ENCODE results near the gene DUSP15.

Gene DUSP15

DNA sequence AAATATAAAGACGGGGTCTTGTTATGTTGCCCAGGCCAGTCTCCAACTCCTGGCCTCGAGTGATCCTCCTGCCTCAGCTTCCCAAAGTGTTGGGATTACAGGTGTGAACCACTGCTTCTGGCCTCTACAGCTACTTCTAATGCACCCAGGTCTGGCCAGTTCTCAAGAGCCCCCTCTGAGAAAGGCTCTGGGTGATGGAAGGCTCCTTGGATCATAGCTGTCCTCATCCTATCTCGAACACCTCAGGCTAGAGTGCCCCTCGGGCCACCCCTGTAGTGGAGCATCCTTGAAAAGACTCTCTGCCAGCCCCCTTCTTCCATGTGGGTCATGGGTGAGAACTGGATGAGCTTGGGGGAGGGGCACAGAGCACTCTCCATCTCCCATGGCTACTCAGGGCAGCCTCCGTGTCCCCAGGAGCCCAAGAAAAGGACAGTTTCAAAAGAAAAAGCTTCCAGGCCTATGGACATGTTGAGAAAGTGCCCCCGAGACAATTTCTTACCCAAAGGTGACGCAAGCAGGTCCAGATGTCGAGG, 51.9 kb downstream of the DUSP15 start:
- Histone ChIP-seq H3F3A (ENCODE audit: low read depth) (no peaks in the 10 kb centered on the region), H3K4me3 (ENCODE audit: low read length, poor library complexity, severe bottlenecking) (no peak overlapping the region), H2AFZ (ENCODE audit: low read length) (no peak overlapping the region), H3K79me2 (ENCODE audit: insufficient read depth, low read length) (peaks cover 3% of the 10 kb centered on the region; the same call in 1 of the 2 replicates), H3K9me2 (replicated peaks; ENCODE audit: low read depth, low read length) (no peaks in the 10 kb centered on the region), H4K20me1 (ENCODE audit: insufficient read depth, low read length, poor library complexity, severe bottlenecking) (no peaks in the 10 kb centered on the region), H3K4me2 (ENCODE audit: low read depth, low read length, poor library complexity, severe bottlenecking) (no peak overlapping the region), H3K36me3 (ENCODE audit: insufficient read depth, low read length) (no peaks in the 10 kb centered on the region), H3K27me3 (ENCODE audit: insufficient read depth, low read length, poor library complexity, severe bottlenecking) (no peaks in the 10 kb centered on the region), H3K4me1 (ENCODE audit: insufficient read depth, low read length, poor library complexity, severe bottlenecking) (peaks cover 16% of the 10 kb centered on the region), H3K9ac (ENCODE audit: low read depth, low read length, poor library complexity, severe bottlenecking) (no peak overlapping the region), H3K9me3 (ENCODE audit: insufficient read depth, low read depth, low read length) (no peaks in the 10 kb centered on the region)
- TF ChIP-seq, protein P1, sequence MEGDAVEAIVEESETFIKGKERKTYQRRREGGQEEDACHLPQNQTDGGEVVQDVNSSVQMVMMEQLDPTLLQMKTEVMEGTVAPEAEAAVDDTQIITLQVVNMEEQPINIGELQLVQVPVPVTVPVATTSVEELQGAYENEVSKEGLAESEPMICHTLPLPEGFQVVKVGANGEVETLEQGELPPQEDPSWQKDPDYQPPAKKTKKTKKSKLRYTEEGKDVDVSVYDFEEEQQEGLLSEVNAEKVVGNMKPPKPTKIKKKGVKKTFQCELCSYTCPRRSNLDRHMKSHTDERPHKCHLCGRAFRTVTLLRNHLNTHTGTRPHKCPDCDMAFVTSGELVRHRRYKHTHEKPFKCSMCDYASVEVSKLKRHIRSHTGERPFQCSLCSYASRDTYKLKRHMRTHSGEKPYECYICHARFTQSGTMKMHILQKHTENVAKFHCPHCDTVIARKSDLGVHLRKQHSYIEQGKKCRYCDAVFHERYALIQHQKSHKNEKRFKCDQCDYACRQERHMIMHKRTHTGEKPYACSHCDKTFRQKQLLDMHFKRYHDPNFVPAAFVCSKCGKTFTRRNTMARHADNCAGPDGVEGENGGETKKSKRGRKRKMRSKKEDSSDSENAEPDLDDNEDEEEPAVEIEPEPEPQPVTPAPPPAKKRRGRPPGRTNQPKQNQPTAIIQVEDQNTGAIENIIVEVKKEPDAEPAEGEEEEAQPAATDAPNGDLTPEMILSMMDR (conservative IDR thresholded peaks at IDR 0.05; ENCODE audit: low read length), result no peak
- no peak for TF ChIP-seq EZH2phosphoT487 (IDR thresholded peaks at IDR 0.05; ENCODE audit: borderline replicate concordance)

GRCh38 chr20:31817461-31817860, 52.9 kb downstream of the DUSP15 start:
- Histone ChIP-seq H3K4me1 (ENCODE audit: insufficient read depth, low read length, poor library complexity, severe bottlenecking) (peaks cover 10% of the 10 kb centered on the region), H3F3A (ENCODE audit: low read depth) (no peaks in the 10 kb centered on the region), H3K4me3 (ENCODE audit: low read length, poor library complexity, severe bottlenecking) (no peak overlapping the region), H3K36me3 (ENCODE audit: insufficient read depth, low read length) (no peaks in the 10 kb centered on the region), H3K79me2 (ENCODE audit: insufficient read depth, low read length) (no peaks in the 10 kb centered on the region), H3K9me3 (ENCODE audit: insufficient read depth, low read depth, low read length) (no peaks in the 10 kb centered on the region), H3K4me2 (ENCODE audit: low read depth, low read length, poor library complexity, severe bottlenecking) (no peak overlapping the region), H3K9me2 (replicated peaks; ENCODE audit: low read depth, low read length) (no peaks in the 10 kb centered on the region), H2AFZ (ENCODE audit: low read length) (no peak overlapping the region), H4K20me1 (ENCODE audit: insufficient read depth, low read length, poor library complexity, severe bottlenecking) (no peaks in the 10 kb centered on the region), H3K9ac (ENCODE audit: low read depth, low read length, poor library complexity, severe bottlenecking) (no peak overlapping the region), H3K27me3 (ENCODE audit: insufficient read depth, low read length, poor library complexity, severe bottlenecking) (no peaks in the 10 kb centered on the region)
- TF ChIP-seq, protein P1 (conservative IDR thresholded peaks at IDR 0.05; ENCODE audit: low read length), result no peak
- TF ChIP-seq EZH2phosphoT487 (IDR thresholded peaks at IDR 0.05; ENCODE audit: borderline replicate concordance), result no peak

DNA sequence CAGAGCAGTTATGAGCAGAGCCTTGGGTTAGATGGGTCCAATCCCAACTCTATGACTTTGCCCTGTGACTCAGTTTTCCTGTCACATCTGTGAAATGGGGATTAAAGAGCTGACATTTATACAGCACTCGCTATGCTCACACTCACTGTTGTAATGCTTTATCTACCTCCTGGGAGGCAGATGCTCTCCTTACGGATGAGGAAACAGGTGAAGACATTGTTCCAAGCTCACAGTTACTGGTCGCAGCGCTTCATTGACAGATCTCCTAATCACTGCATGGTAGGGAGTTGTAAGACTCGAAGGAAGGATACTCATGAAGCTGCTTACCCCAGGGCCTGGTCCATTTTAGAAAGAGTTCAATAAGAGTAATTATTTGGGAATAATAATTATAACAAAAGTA, 54.1 kb downstream of the DUSP15 start:
- Histone ChIP-seq H3K4me3 (ENCODE audit: low read length, poor library complexity, severe bottlenecking) (no peak overlapping the region), H3F3A (ENCODE audit: low read depth) (no peaks in the 10 kb centered on the region), H3K79me2 (ENCODE audit: insufficient read depth, low read length) (no peaks in the 10 kb centered on the region), H2AFZ (ENCODE audit: low read length) (no peak overlapping the region), H3K4me2 (ENCODE audit: low read depth, low read length, poor library complexity, severe bottlenecking) (no peak overlapping the region), H4K20me1 (ENCODE audit: insufficient read depth, low read length, poor library complexity, severe bottlenecking) (no peaks in the 10 kb centered on the region), H3K9me3 (ENCODE audit: insufficient read depth, low read depth, low read length) (no peaks in the 10 kb centered on the region), H3K27me3 (ENCODE audit: insufficient read depth, low read length, poor library complexity, severe bottlenecking) (no peaks in the 10 kb centered on the region), H3K4me1 (ENCODE audit: insufficient read depth, low read length, poor library complexity, severe bottlenecking) (peaks cover 10% of the 10 kb centered on the region), H3K9ac (ENCODE audit: low read depth, low read length, poor library complexity, severe bottlenecking) (no peak overlapping the region), H3K9me2 (replicated peaks; ENCODE audit: low read depth, low read length) (no peaks in the 10 kb centered on the region), H3K36me3 (ENCODE audit: insufficient read depth, low read length) (no peaks in the 10 kb centered on the region)
- TF ChIP-seq, protein P1 (conservative IDR thresholded peaks at IDR 0.05; ENCODE audit: low read length), result no peak
- TF ChIP-seq EZH2phosphoT487 (IDR thresholded peaks at IDR 0.05; ENCODE audit: borderline replicate concordance), result no peak

All from Loucy (cell line).